ENCODE data around the gene RPL14. TPM values are rescaled to one million over a fixed set of nuclear protein-coding genes. Genes with fewer than 3 reads are reported as not detected.

RPL14 gene
- total RNA-seq, 1 experiment from 2014 or later = 374 TPM

Other genes with a start within 250 kb of the RPL14 start
- 15.1 and 18.1 TPM in 2 replicates for gene EIF1B, start 147.6 kb upstream of the RPL14 start, total RNA-seq (2014; rRNA removed; shearing (Covaris generic))
- gene ENTPD3, start 70.2 kb upstream of the RPL14 start, total RNA-seq (2014; rRNA removed; shearing (Covaris generic)) = 4.2 TPM in 1 of 2 replicates, not detected in the other
- gene ZNF619, start 19.8 kb downstream of the RPL14 start, total RNA-seq (2014; rRNA removed; shearing (Covaris generic)) = 1.1 and 1.7 TPM in 2 replicates
- 2.8 and 3.5 TPM in 2 replicates for gene ZNF620, start 48.7 kb downstream of the RPL14 start, total RNA-seq (2014; rRNA removed; shearing (Covaris generic))
- gene ZNF621, start 67.6 kb downstream of the RPL14 start, total RNA-seq (2014; rRNA removed; shearing (Covaris generic)) = 9.9 and 13.0 TPM in 2 replicates

Measured in Daoy (cell line).